PC-3 (cell line): ENCODE results near the gene RHOBTB3. TPM values are rescaled to one million over a fixed set of nuclear protein-coding genes. Genes with fewer than 3 reads are reported as not detected.
A peak's percentile ranks its signal among the peaks of the same experiment; 100 is the strongest.

Experiments
- ATAC-seq: fragments of 200-7000 bp; cut with Tn5 transposase; 2 replicates; pipeline ENCODE4 v1.9.1; 2020; ENCODE audit warnings: mild to moderate bottlenecking, moderate library complexity
- BruUV-seq: library from RNA; stranded (reverse); fragments of 400-500 nt; replicated peaks from 2 replicates; lab custom pipeline; 2021; lab: Mats Ljungman, UMichigan
- CTCF ChIA-PET: fragments of 300-600 bp; sonication (Branson Sonifier 250); formaldehyde crosslinking; loops from one replicate; lab custom pipeline; 2022; ENCODE audit warnings: antibody characterized with exemption; lab: Charles Lee
- POLR2A ChIA-PET: fragments of 300-600 bp; sonication (Branson Sonifier 250); formaldehyde crosslinking; loops from one replicate; lab custom pipeline; 2022; ENCODE audit warnings: antibody characterized with exemption; ENCODE audit not compliant: unreplicated experiment; lab: Charles Lee
- DNase-seq: peaks from one replicate; pipeline ENCODE4 v3.0.0-alpha.2; 2015
- H2AFZ ChIP-seq: fragments of 300-600 bp; sonication (generic); 2 replicates; pipeline ENCODE4 v1.6.0; 2016; ENCODE audit warnings: antibody characterized with exemption, low read length
- H3F3A ChIP-seq: fragments of 300-600 bp; sonication (generic); one replicate; pipeline ENCODE4 v1.6.0; 2017; ENCODE audit warnings: antibody characterized with exemption, low read length, control low read depth, mild to moderate bottlenecking; ENCODE audit not compliant: unreplicated experiment
- H3K27ac ChIP-seq: fragments of 300-600 bp; sonication (generic); 2 replicates; pipeline ENCODE4 v1.5.1; 2016; ENCODE audit warnings: mild to moderate bottlenecking, low read length
- H3K27me3 ChIP-seq: fragments of 300-600 bp; sonication (generic); 2 replicates; pipeline ENCODE4 v1.6.1; 2016; ENCODE audit warnings: low read length, mixed read lengths
- H3K36me3 ChIP-seq: fragments of 300-600 bp; sonication (generic); 2 replicates; pipeline ENCODE4 v1.6.1; 2016; ENCODE audit warnings: low read depth, mixed run types, low read length, mixed read lengths
- H3K4me1 ChIP-seq: fragments of 300-600 bp; sonication (generic); 2 replicates; pipeline ENCODE4 v1.5.1; 2016; ENCODE audit warnings: low read length; ENCODE audit not compliant: insufficient read depth
- H3K4me2 ChIP-seq: fragments of 300-600 bp; sonication (generic); 2 replicates; pipeline ENCODE4 v1.6.0; 2016; ENCODE audit warnings: low read length
- H3K4me3 ChIP-seq: fragments of 300-600 bp; sonication (generic); 2 replicates; pipeline ENCODE4 v1.5.1; 2016; ENCODE audit warnings: mild to moderate bottlenecking, low read length, mixed read lengths
- H3K79me2 ChIP-seq: fragments of 300-600 bp; sonication (generic); 2 replicates; pipeline ENCODE4 v1.6.1; 2017; ENCODE audit warnings: low read length, mixed read lengths
- H3K9ac ChIP-seq: fragments of 300-600 bp; sonication (generic); 2 replicates; pipeline ENCODE4 v1.6.0; 2016; ENCODE audit warnings: mild to moderate bottlenecking, low read length
- H3K9me2 ChIP-seq: fragments of 300-600 bp; sonication (generic); replicated peaks from 2 replicates; pipeline ENCODE4 v1.6.1; 2016; ENCODE audit warnings: mixed run types, low read length, mixed read lengths
- H3K9me3 ChIP-seq: fragments of 300-600 bp; sonication (generic); 2 replicates; pipeline ENCODE4 v1.6.1; 2016; ENCODE audit warnings: low read length, mixed read lengths
- H4K20me1 ChIP-seq: fragments of 300-600 bp; sonication (generic); 2 replicates; pipeline ENCODE4 v1.6.1; 2016; ENCODE audit warnings: low read length, mixed read lengths
- CTCF ChIP-seq: fragments of 300-600 bp; sonication (generic); conservative IDR thresholded peaks from 2 replicates; pipeline ENCODE4 v1.5.1; 2017; ENCODE audit warnings: antibody characterized with exemption, low read depth, mild to moderate bottlenecking, low read length
- EZH2 ChIP-seq: fragments of 300-600 bp; sonication (generic); IDR thresholded peaks from one replicate; pipeline ENCODE4 v1.6.1; 2017; ENCODE audit warnings: antibody characterized with exemption, mild to moderate bottlenecking, low read length; ENCODE audit not compliant: unreplicated experiment
- EZH2phosphoT487 ChIP-seq: fragments of 300-600 bp; sonication (generic); IDR thresholded peaks from 2 replicates; pipeline ENCODE4 v1.6.1; 2018; ENCODE audit warnings: mild to moderate bottlenecking, antibody characterized with exemption, low read length, borderline replicate concordance
- intact Hi-C: fragments of 100-400 bp; cut with micrococcal nuclease; formaldehyde crosslinking; loops from 2 replicates; pipeline ENCODE4 v1.9.0; 2023
- total RNA-seq: library from RNA; depleted of rRNA; stranded (reverse); fragments of >200 nt; gene quantifications from 2 replicates; pipeline ENCODE4 v1.2.3, GENCODE V29; 2014

Gene RHOBTB3
- total RNA-seq, 1 experiment from 2014 or later: 16.3 TPM

GRCh38 chr5:95818181-95819147 is 87.3 kb downstream of the RHOBTB3 start:
- DNase-seq (no peak), ATAC-seq (no peak)
- ChIA-PET POLR2A (no interaction called here), CTCF (no interaction called here)
- TF ChIP-seq EZH2phosphoT487: no peak
- no peak for TF ChIP-seq EZH2
- no peak for TF ChIP-seq CTCF
- Histone ChIP-seq H3K27me3 (no peaks in the 10 kb centered on the region), H3F3A (peaks cover 6% of the 10 kb centered on the region), H3K79me2 (peaks cover 41% of the 10 kb centered on the region), H3K9me3 (no peaks in the 10 kb centered on the region), H3K4me1 (peaks cover 30% of the 10 kb centered on the region), H2AFZ (no peak overlapping the region), H3K27ac (peak overlapping the region; percentile 83), H3K4me2 (peak overlapping the region; percentile 73), H3K4me3 (peak overlapping the region; percentile 42; the same call in 1 of the 2 replicates), H3K9me2 (no peaks in the 10 kb centered on the region), H4K20me1 (no peaks in the 10 kb centered on the region), H3K9ac (peak overlapping the region; percentile 49), H3K36me3 (peaks cover 5% of the 10 kb centered on the region; the same call in 1 of the 2 replicates)
- no TSS peak for BruUV-seq
- intact Hi-C loops: no loop called here

GRCh38 chr5:95821110-95822021 is 90.2 kb downstream of the RHOBTB3 start:
- Histone ChIP-seq H3K4me1 (peaks cover 43% of the 10 kb centered on the region), H3K27ac (no peak overlapping the region), H3K4me3 (peak overlapping the region; percentile 73), H3K36me3 (no peaks in the 10 kb centered on the region), H3K9me2 (no peaks in the 10 kb centered on the region), H3F3A (peaks cover 6% of the 10 kb centered on the region), H3K79me2 (peaks cover 41% of the 10 kb centered on the region), H2AFZ (no peak overlapping the region), H3K9ac (peak overlapping the region; percentile 69), H4K20me1 (no peaks in the 10 kb centered on the region), H3K27me3 (no peaks in the 10 kb centered on the region), H3K9me3 (no peaks in the 10 kb centered on the region), H3K4me2 (peak overlapping the region; percentile 87)
- ChIA-PET CTCF (interaction anchor here (2.6 kb wide), 1 partner anchor 40 kb away, joined by 15 read pairs; no protein-coding TSS in a partner anchor), POLR2A (interaction anchor here (0.6 kb wide), 1 partner anchor 10 kb away, joined by 6 read pairs; no protein-coding TSS in a partner anchor)
- DNase-seq (no peak), ATAC-seq (no peak)
- intact Hi-C loops: loop anchor here (1.0 to 10.0 kb wide), 3 partner anchors 15 to 267 kb away; partner anchors contain the start of genes ARSK, RHOBTB3 and SKIC3
- TF ChIP-seq EZH2phosphoT487 (no peak), CTCF (no peak), EZH2 (no peak)
- TSS peak; percentile 52 for BruUV-seq
